MM.1S (cell line): ENCODE data around the gene TNIP3.

Source experiments
- DNase-seq: peaks from one replicate; pipeline ENCODE4 v3.0.0-alpha.2; 2015
- H2AFZ ChIP-seq: fragments of 300-600 bp; sonication (generic); 2 replicates; pipeline ENCODE4 v1.6.0; 2016; ENCODE audit warnings: antibody characterized with exemption, low read length
- H3F3A ChIP-seq: fragments of 300-600 bp; sonication (generic); 2 replicates; pipeline ENCODE4 v1.6.1; 2016; ENCODE audit warnings: mild to moderate bottlenecking, antibody characterized with exemption, low read length, moderate library complexity, mixed read lengths; ENCODE audit not compliant: insufficient read depth
- H3K27ac ChIP-seq: fragments of 300-600 bp; sonication (generic); 2 replicates; pipeline ENCODE4 v1.5.1; 2016; ENCODE audit warnings: mild to moderate bottlenecking, low read length
- H3K27me3 ChIP-seq: fragments of 300-600 bp; sonication (generic); replicated peaks from 2 replicates; pipeline ENCODE4 v1.6.0; 2016; ENCODE audit warnings: low read length; ENCODE audit not compliant: insufficient read depth
- H3K36me3 ChIP-seq: fragments of 300-600 bp; sonication (generic); replicated peaks from 2 replicates; pipeline ENCODE4 v1.6.1; 2016; ENCODE audit warnings: mild to moderate bottlenecking, low read length, mixed read lengths; ENCODE audit not compliant: insufficient read depth
- H3K4me1 ChIP-seq: fragments of 300-600 bp; sonication (generic); 2 replicates; pipeline ENCODE4 v1.6.1; 2016; ENCODE audit warnings: low read length, mixed read lengths
- H3K4me2 ChIP-seq: fragments of 300-600 bp; sonication (generic); 2 replicates; pipeline ENCODE4 v1.6.0; 2016; ENCODE audit warnings: low read depth, low read length
- H3K4me3 ChIP-seq: fragments of 300-600 bp; sonication (generic); 2 replicates; pipeline ENCODE4 v1.5.1; 2016; ENCODE audit warnings: low read length, mixed read lengths
- H3K79me2 ChIP-seq: fragments of 300-600 bp; sonication (generic); 2 replicates; pipeline ENCODE4 v1.6.1; 2016; ENCODE audit warnings: mixed run types, low read length, mixed read lengths
- H3K9ac ChIP-seq: fragments of 300-600 bp; sonication (generic); 2 replicates; pipeline ENCODE4 v1.6.1; 2016; ENCODE audit warnings: low read length, mixed read lengths
- H3K9me2 ChIP-seq: fragments of 300-600 bp; sonication (generic); replicated peaks from 2 replicates; pipeline ENCODE4 v1.6.1; 2016; ENCODE audit warnings: mild to moderate bottlenecking, low read length, mixed read lengths; ENCODE audit not compliant: insufficient read depth
- H3K9me3 ChIP-seq: fragments of 300-600 bp; sonication (generic); replicated peaks from 2 replicates; pipeline ENCODE4 v1.6.1; 2016; ENCODE audit warnings: mild to moderate bottlenecking, low read length, mixed read lengths; ENCODE audit not compliant: insufficient read depth
- H4K20me1 ChIP-seq: fragments of 300-600 bp; sonication (generic); 2 replicates; pipeline ENCODE4 v1.6.1; 2016; ENCODE audit warnings: mild to moderate bottlenecking, low read length, moderate library complexity, mixed read lengths; ENCODE audit not compliant: insufficient read depth
- CTCF ChIP-seq: fragments of 300-600 bp; sonication (generic); IDR thresholded peaks from 2 replicates; pipeline ENCODE4 v1.5.1; 2016; ENCODE audit warnings: antibody characterized with exemption, low read length, mixed read lengths
- EZH2 ChIP-seq: fragments of 300-600 bp; sonication (generic); optimal IDR thresholded peaks from 2 replicates; pipeline ENCODE3; 2017; ENCODE audit warnings: low read depth, mild to moderate bottlenecking, antibody characterized with exemption, low read length, mixed read lengths
- EZH2phosphoT487 ChIP-seq: fragments of 300-600 bp; sonication (generic); IDR thresholded peaks from 2 replicates; pipeline ENCODE4 v1.6.1; 2018; ENCODE audit warnings: antibody characterized with exemption, low read length

Gene TNIP3

GRCh38 chr4:121156822-121157769 lies 7.0 kb downstream of the TNIP3 start:
- Histone ChIP-seq H3K9me3 (no peaks in the 10 kb centered on the region), H3K79me2 (no peaks in the 10 kb centered on the region), H3K4me1 (peaks cover 10% of the 10 kb centered on the region), H3K4me2 (peak overlapping the region; percentile 42; the same call in 1 of the 2 replicates), H3K27me3 (no peaks in the 10 kb centered on the region), H3K4me3 (peak overlapping the region; percentile 40), H3K36me3 (no peaks in the 10 kb centered on the region), H2AFZ (peak overlapping the region; percentile 54), H3K9me2 (no peaks in the 10 kb centered on the region), H4K20me1 (no peaks in the 10 kb centered on the region), H3F3A (no peaks in the 10 kb centered on the region), H3K9ac (no peak overlapping the region), H3K27ac (no peak overlapping the region)
- no peak for TF ChIP-seq EZH2
- no peak for TF ChIP-seq EZH2phosphoT487
- TF ChIP-seq CTCF = no peak
- DNase-seq = no peak

DNA sequence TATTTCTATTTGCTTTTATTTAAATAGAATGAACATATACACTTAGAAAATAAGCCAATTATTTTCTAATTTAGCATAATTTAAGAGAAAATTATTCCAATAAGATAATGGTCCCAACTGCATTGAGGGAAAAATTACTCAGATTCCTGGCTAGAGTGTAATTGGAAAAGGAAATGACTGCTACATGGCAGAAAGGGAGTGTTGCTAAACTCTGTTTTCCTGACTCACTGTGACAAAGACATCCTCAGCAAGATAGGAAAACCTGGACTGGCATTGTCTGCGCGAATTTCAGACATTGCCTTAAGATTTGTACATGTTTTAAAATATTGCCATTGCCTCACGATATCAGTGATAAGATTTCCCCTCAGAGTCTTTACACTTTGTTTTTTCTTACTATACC lies 8.2 kb downstream of the TNIP3 start:
- Histone ChIP-seq H3K9me2 (no peaks in the 10 kb centered on the region), H2AFZ (no peak overlapping the region), H3K9me3 (no peaks in the 10 kb centered on the region), H3K27ac (no peak overlapping the region), H3F3A (no peaks in the 10 kb centered on the region), H3K79me2 (no peaks in the 10 kb centered on the region), H4K20me1 (no peaks in the 10 kb centered on the region), H3K4me3 (no peak overlapping the region), H3K4me2 (no peak overlapping the region), H3K9ac (no peak overlapping the region), H3K36me3 (no peaks in the 10 kb centered on the region), H3K4me1 (peaks cover 13% of the 10 kb centered on the region), H3K27me3 (no peaks in the 10 kb centered on the region)
- no peak for TF ChIP-seq EZH2phosphoT487
- no peak for TF ChIP-seq CTCF
- TF ChIP-seq EZH2 = no peak
- no peak for DNase-seq

DNA sequence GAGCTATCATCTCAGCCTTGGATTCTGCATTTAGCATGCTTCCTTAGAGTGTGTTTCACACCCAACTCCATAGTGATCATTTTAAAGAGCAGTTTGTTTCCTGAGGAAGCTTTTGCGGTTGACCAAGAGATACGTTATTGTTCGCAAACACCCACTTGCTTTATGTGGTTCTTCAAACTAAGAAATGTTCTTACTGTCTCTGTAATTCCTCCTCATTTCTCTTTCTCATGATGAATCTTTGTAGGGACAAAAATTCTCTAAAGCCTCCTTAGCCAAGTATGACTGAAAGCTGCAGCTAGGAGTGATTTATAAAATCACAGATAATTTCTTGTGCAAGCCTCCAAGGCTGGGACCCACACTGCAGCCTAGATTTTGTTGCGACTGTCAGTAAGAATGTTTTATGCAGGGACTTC lies 10.0 kb downstream of the TNIP3 start:
- TF ChIP-seq EZH2phosphoT487 = no peak
- Histone ChIP-seq H3K9ac (no peak overlapping the region), H4K20me1 (no peaks in the 10 kb centered on the region), H3K4me1 (peaks cover 21% of the 10 kb centered on the region), H3K79me2 (no peaks in the 10 kb centered on the region), H2AFZ (no peak overlapping the region), H3K9me3 (no peaks in the 10 kb centered on the region), H3F3A (no peaks in the 10 kb centered on the region), H3K36me3 (no peaks in the 10 kb centered on the region), H3K9me2 (no peaks in the 10 kb centered on the region), H3K27me3 (no peaks in the 10 kb centered on the region), H3K4me2 (peak overlapping the region; percentile 30), H3K4me3 (no peak overlapping the region), H3K27ac (peak overlapping the region; percentile 27; the same call in 1 of the 2 replicates)
- DNase-seq = peak; percentile 58

GRCh38 chr4:121151942-121152341 lies 12.2 kb downstream of the TNIP3 start:
- H3K27me3 ChIP-seq = no peaks in the 10 kb centered on the region

More at GRCh38 chr4:121151942-121152341, 12.2 kb downstream of the TNIP3 start:
- TF ChIP-seq EZH2phosphoT487 (no peak), CTCF (no peak), EZH2 (no peak)
- Histone ChIP-seq H3K4me3 (no peak overlapping the region), H3K27ac (no peak overlapping the region), H3K4me2 (no peak overlapping the region), H3F3A (no peaks in the 10 kb centered on the region), H3K9ac (no peak overlapping the region), H3K79me2 (no peaks in the 10 kb centered on the region), H3K9me3 (no peaks in the 10 kb centered on the region), H2AFZ (no peak overlapping the region), H3K4me1 (peaks cover 21% of the 10 kb centered on the region), H3K36me3 (no peaks in the 10 kb centered on the region), H4K20me1 (no peaks in the 10 kb centered on the region), H3K9me2 (no peaks in the 10 kb centered on the region)
- no peak for DNase-seq
